ENCODE data around the gene MYH14.

DNA sequence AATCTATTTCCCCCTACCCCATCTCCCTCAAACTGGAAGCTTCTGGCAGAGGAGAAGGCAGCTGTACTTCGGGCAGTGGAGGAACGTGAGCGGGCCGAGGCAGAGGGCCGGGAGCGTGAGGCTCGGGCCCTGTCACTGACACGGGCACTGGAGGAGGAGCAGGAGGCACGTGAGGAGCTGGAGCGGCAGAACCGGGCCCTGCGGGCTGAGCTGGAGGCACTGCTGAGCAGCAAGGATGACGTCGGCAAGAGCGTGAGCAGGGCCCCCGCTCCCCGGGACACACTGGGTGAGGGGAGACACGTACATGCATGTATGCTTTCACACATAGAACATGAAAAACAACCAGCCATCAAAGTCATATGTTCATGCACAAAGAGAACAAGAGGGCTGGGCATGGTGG lies 83.0 kb downstream of the MYH14 start:
- TF ChIP-seq, protein P1, sequence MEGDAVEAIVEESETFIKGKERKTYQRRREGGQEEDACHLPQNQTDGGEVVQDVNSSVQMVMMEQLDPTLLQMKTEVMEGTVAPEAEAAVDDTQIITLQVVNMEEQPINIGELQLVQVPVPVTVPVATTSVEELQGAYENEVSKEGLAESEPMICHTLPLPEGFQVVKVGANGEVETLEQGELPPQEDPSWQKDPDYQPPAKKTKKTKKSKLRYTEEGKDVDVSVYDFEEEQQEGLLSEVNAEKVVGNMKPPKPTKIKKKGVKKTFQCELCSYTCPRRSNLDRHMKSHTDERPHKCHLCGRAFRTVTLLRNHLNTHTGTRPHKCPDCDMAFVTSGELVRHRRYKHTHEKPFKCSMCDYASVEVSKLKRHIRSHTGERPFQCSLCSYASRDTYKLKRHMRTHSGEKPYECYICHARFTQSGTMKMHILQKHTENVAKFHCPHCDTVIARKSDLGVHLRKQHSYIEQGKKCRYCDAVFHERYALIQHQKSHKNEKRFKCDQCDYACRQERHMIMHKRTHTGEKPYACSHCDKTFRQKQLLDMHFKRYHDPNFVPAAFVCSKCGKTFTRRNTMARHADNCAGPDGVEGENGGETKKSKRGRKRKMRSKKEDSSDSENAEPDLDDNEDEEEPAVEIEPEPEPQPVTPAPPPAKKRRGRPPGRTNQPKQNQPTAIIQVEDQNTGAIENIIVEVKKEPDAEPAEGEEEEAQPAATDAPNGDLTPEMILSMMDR (IDR thresholded peaks at IDR 0.05; ENCODE audit: insufficient read depth, low read length, poor library complexity, severe bottlenecking) = no peak
- no peak for TF ChIP-seq EZH2phosphoT487 (conservative IDR thresholded peaks at IDR 0.05; ENCODE audit: low read length)
